Omental fat pad (tissue), 4 donors: ENCODE measurements around the gene TNFRSF14. TPM values are rescaled to one million over a fixed set of nuclear protein-coding genes. Genes with fewer than 3 reads are reported as not detected.

Experiments
- ATAC-seq: fragments of 150-250 bp; one replicate; pipeline ENCODE4 v1.9.1; 2016; ENCODE audit warnings: mild to moderate bottlenecking, moderate library complexity; ENCODE audit not compliant: low FRiP score
- DNase-seq: peaks from one replicate; pipeline ENCODE4 v3.0.0-alpha.2; 2019; ENCODE audit warnings: low spot score
- CTCF ChIP-seq, 3 donors: fragments of 450-650 bp; IDR thresholded peaks; one replicate each; pipeline ENCODE4 v1.5.1; 2016 to 2017; ENCODE audit warnings: antibody characterized with exemption in 3 of 3, mild to moderate bottlenecking in 3 of 3, moderate library complexity in 2 of 3
- total RNA-seq, 4 donors: library from RNA; depleted of rRNA; stranded (reverse); fragments of >200 nt; gene quantifications; one replicate each; pipeline ENCODE4 v1.1.0, GENCODE V29; 2016

TNFRSF14 gene
- total RNA-seq, 4 donors from 2014 or later: 26.6 to 108 (median 41.5) TPM

GRCh38 chr1:2522230-2522629, 33.9 kb upstream of the TNFRSF14 start:
- TF ChIP-seq CTCF (IDR thresholded peaks at IDR 0.05): no peak
- DNase-seq: no peak
- no peak for ATAC-seq

GRCh38 chr1:2523191-2523890, 32.8 kb upstream of the TNFRSF14 start:
- ATAC-seq (no peak), DNase-seq (no peak)
- TF ChIP-seq CTCF (IDR thresholded peaks at IDR 0.05): no peak

- DNase-seq (no peak), ATAC-seq (no peak)
- no peak for TF ChIP-seq CTCF (IDR thresholded peaks at IDR 0.05)
These were observed 32.1 kb upstream of the TNFRSF14 start for GRCh38 chr1:2523891-2524609.

- TF ChIP-seq CTCF (IDR thresholded peaks at IDR 0.05): no peak
- DNase-seq (no peak), ATAC-seq (no peak)
These were observed 30.6 kb upstream of the TNFRSF14 start for GRCh38 chr1:2525572-2525919.

GRCh38 chr1:2525920-2526823, 30.0 kb upstream of the TNFRSF14 start, which contains the start of gene PANK4:
Gene PANK4, minus strand, starts transcription at chr1:2526596. Its CDS starts 9 bp downstream, at chr1:2526587.
- ATAC-seq (peak; percentile 98), DNase-seq (peak; percentile 74)
- no peak for TF ChIP-seq CTCF (IDR thresholded peaks at IDR 0.05)

GRCh38 chr1:2526824-2527555, 29.2 kb upstream of the TNFRSF14 start:
- no peak for DNase-seq
- no peak for TF ChIP-seq CTCF (IDR thresholded peaks at IDR 0.05)
- ATAC-seq: peak; percentile 31
